HEK293 (cell line): ENCODE results near the gene IL24.

ENCODE experiments used
- CTCF ChIA-PET: fragments of 350-600 bp; formaldehyde crosslinking; extraction: SDS; loops from one replicate; lab custom pipeline; 2021; ENCODE audit warnings: antibody characterized with exemption; lab: Yijun Ruan, JAX
- POLR2A ChIA-PET: fragments of 300-600 bp; formaldehyde crosslinking; extraction: SDS; loops from one replicate; lab custom pipeline; 2020; ENCODE audit warnings: antibody characterized with exemption, inconsistent platforms; lab: Yijun Ruan, JAX
- H3K27ac ChIP-seq: fragments of 200-500 bp; sonication (Bioruptor generic); 2 replicates; pipeline ENCODE4 v1.5.1; 2014; ENCODE audit warnings: low read depth, low read length, control low read depth, inconsistent platforms; ENCODE audit errors: extremely low read depth
- H3K36me3 ChIP-seq, 2 experiments: fragments of 200-500 bp in 1 of 2; sonication (Bioruptor generic) in 1 of 2; 1 replicate in 1 of 2; 2 replicates in 1 of 2; pipeline ENCODE4 v1.5.1; 2014 to 2017; ENCODE audit warnings: inconsistent platforms in 2 of 2, low read length in 2 of 2; ENCODE audit not compliant: control insufficient read depth in 2 of 2, insufficient read depth in 1 of 2
- H3K4me1 ChIP-seq: fragments of 200-500 bp; sonication (Bioruptor generic); 2 replicates; pipeline ENCODE4 v1.5.1; 2014; ENCODE audit warnings: mild to moderate bottlenecking, low read length, inconsistent platforms; ENCODE audit not compliant: control insufficient read depth, insufficient read depth
- H3K4me3 ChIP-seq: 2 replicates; pipeline ENCODE4 v1.5.1; 2011; ENCODE audit warnings: low read depth, mild to moderate bottlenecking, control low read depth, low read length, moderate library complexity
- H3K9me3 ChIP-seq: fragments of 200-500 bp; sonication (Bioruptor generic); 2 replicates; pipeline ENCODE4 v1.5.1; 2014; ENCODE audit warnings: low read depth, low read length, inconsistent platforms; ENCODE audit not compliant: control insufficient read depth, insufficient read depth
- EGR2 ChIP-seq: fragments of 450-650 bp; formaldehyde crosslinking; IDR thresholded peaks from 2 replicates; pipeline ENCODE4 v1.5.1; 2016; ENCODE audit warnings: low read depth, missing biosample characterization, missing genetic modification characterization
- GFI1B ChIP-seq: fragments of 450-650 bp; formaldehyde crosslinking; IDR thresholded peaks from 2 replicates; pipeline ENCODE4 v1.5.1; 2016; ENCODE audit warnings: missing biosample characterization, missing genetic modification characterization
- GLIS2 ChIP-seq: fragments of 450-650 bp; formaldehyde crosslinking; IDR thresholded peaks from 2 replicates; pipeline ENCODE4 v1.5.1; 2016; ENCODE audit warnings: missing biosample characterization, missing genetic modification characterization
- HOXD13 ChIP-seq: sonication (generic); formaldehyde crosslinking; IDR thresholded peaks from 2 replicates; pipeline ENCODE4 v1.8.0; 2022; ENCODE audit warnings: missing genetic modification reagents, borderline replicate concordance
- IKZF3 ChIP-seq: fragments of 450-650 bp; IDR thresholded peaks from 2 replicates; pipeline ENCODE4 v1.5.0; 2018; ENCODE audit warnings: missing biosample characterization, mild to moderate bottlenecking, missing genetic modification characterization, moderate library complexity
- KLF17 ChIP-seq: fragments of 450-650 bp; formaldehyde crosslinking; IDR thresholded peaks from 2 replicates; pipeline ENCODE4 v1.5.1; 2016; ENCODE audit warnings: missing biosample characterization, missing genetic modification characterization
- MYNN ChIP-seq: fragments of 450-650 bp; formaldehyde crosslinking; IDR thresholded peaks from 2 replicates; pipeline ENCODE4 v1.5.1; 2016; ENCODE audit warnings: missing biosample characterization, missing genetic modification characterization, borderline replicate concordance
- SP3 ChIP-seq: fragments of 450-650 bp; formaldehyde crosslinking; IDR thresholded peaks from 2 replicates; pipeline ENCODE4 v1.5.1; 2016; ENCODE audit warnings: missing biosample characterization, missing genetic modification characterization
- YY2 ChIP-seq: fragments of 450-650 bp; formaldehyde crosslinking; IDR thresholded peaks from 2 replicates; pipeline ENCODE4 v1.5.1; 2016; ENCODE audit warnings: missing biosample characterization, missing genetic modification characterization
- ZBTB1 ChIP-seq: fragments of 450-650 bp; formaldehyde crosslinking; IDR thresholded peaks from 2 replicates; pipeline ENCODE4 v1.5.1; 2016; ENCODE audit warnings: missing biosample characterization, missing genetic modification characterization
- ZBTB7A ChIP-seq: fragments of 450-650 bp; formaldehyde crosslinking; IDR thresholded peaks from 2 replicates; pipeline ENCODE4 v1.5.1; 2016; ENCODE audit warnings: low read depth, missing biosample characterization, missing genetic modification characterization
- ZEB2 ChIP-seq: fragments of 450-650 bp; formaldehyde crosslinking; IDR thresholded peaks from 2 replicates; pipeline ENCODE4 v1.5.1; 2016; ENCODE audit warnings: missing biosample characterization, missing genetic modification characterization
- ZFP41 ChIP-seq: fragments of 450-650 bp; formaldehyde crosslinking; IDR thresholded peaks from 2 replicates; pipeline ENCODE4 v1.5.1; 2016; ENCODE audit warnings: missing biosample characterization, missing genetic modification characterization, borderline replicate concordance
- ZNF133 ChIP-seq: fragments of 450-650 bp; formaldehyde crosslinking; IDR thresholded peaks from 2 replicates; pipeline ENCODE4 v1.5.1; 2016; ENCODE audit warnings: missing biosample characterization, missing genetic modification characterization
- ZNF184 ChIP-seq: fragments of 450-650 bp; IDR thresholded peaks from 2 replicates; pipeline ENCODE4 v1.5.1; 2018; ENCODE audit warnings: missing biosample characterization, mild to moderate bottlenecking, missing genetic modification characterization
- ZNF2 ChIP-seq: fragments of 450-650 bp; formaldehyde crosslinking; IDR thresholded peaks from 2 replicates; pipeline ENCODE4 v1.5.1; 2016; ENCODE audit warnings: missing biosample characterization, missing genetic modification characterization
- ZNF23 ChIP-seq: fragments of 450-650 bp; formaldehyde crosslinking; IDR thresholded peaks from 2 replicates; pipeline ENCODE4 v1.5.1; 2016; ENCODE audit warnings: missing biosample characterization, missing genetic modification characterization, borderline replicate concordance
- ZNF292 ChIP-seq: fragments of 450-650 bp; formaldehyde crosslinking; IDR thresholded peaks from 2 replicates; pipeline ENCODE4 v1.5.1; 2016; ENCODE audit warnings: low read depth, missing biosample characterization, missing genetic modification characterization, borderline replicate concordance
- ZNF354C ChIP-seq: fragments of 450-650 bp; formaldehyde crosslinking; IDR thresholded peaks from 2 replicates; pipeline ENCODE4 v1.5.1; 2016; ENCODE audit warnings: missing biosample characterization, missing genetic modification characterization, low read depth, borderline replicate concordance
- ZNF366 ChIP-seq: fragments of 450-650 bp; formaldehyde crosslinking; conservative IDR thresholded peaks from 2 replicates; pipeline ENCODE4 v1.5.1; 2016; ENCODE audit warnings: missing biosample characterization, missing genetic modification characterization
- ZNF394 ChIP-seq: fragments of 450-650 bp; formaldehyde crosslinking; IDR thresholded peaks from 2 replicates; pipeline ENCODE4 v1.5.1; 2016; ENCODE audit warnings: missing biosample characterization, missing genetic modification characterization, mild to moderate bottlenecking, moderate library complexity, borderline replicate concordance
- ZNF501 ChIP-seq: fragments of 450-650 bp; formaldehyde crosslinking; IDR thresholded peaks from 2 replicates; pipeline ENCODE4 v1.5.1; 2016; ENCODE audit warnings: missing biosample characterization, missing genetic modification characterization
- ZNF585B ChIP-seq: fragments of 450-650 bp; formaldehyde crosslinking; IDR thresholded peaks from 2 replicates; pipeline ENCODE4 v1.5.1; 2016; ENCODE audit warnings: missing biosample characterization, missing genetic modification characterization
- ZNF768 ChIP-seq: fragments of 450-650 bp; formaldehyde crosslinking; IDR thresholded peaks from 2 replicates; pipeline ENCODE4 v1.5.1; 2018; ENCODE audit warnings: missing biosample characterization, mild to moderate bottlenecking, missing genetic modification characterization
- ZNF792 ChIP-seq: fragments of 450-650 bp; formaldehyde crosslinking; IDR thresholded peaks from 2 replicates; pipeline ENCODE4 v1.5.1; 2016; ENCODE audit warnings: missing biosample characterization, missing genetic modification characterization
- ZSCAN18 ChIP-seq: fragments of 450-650 bp; formaldehyde crosslinking; IDR thresholded peaks from 2 replicates; pipeline ENCODE4 v1.5.1; 2016; ENCODE audit warnings: missing biosample characterization, missing genetic modification characterization
- ZSCAN5A ChIP-seq: fragments of 450-650 bp; formaldehyde crosslinking; IDR thresholded peaks from 2 replicates; pipeline ENCODE4 v1.5.1; 2016; ENCODE audit warnings: missing biosample characterization, missing genetic modification characterization

IL24 gene

GRCh38 chr1:206886831-206887230, 10.4 kb upstream of the IL24 start:
- no peaks in the 10 kb centered on the region for H3K9me3 ChIP-seq
- no peak overlapping the region for H3K4me3 ChIP-seq
- no peaks in the 10 kb centered on the region for H3K36me3 ChIP-seq
- POLR2A ChIA-PET, result no interaction called here
- no peak overlapping the region for H3K27ac ChIP-seq
- TF ChIP-seq ZFP41 (tag by site-specific recombination) (no peak), ZNF501 (no peak), ZNF585B (tag by site-specific recombination) (no peak), ZNF2 (tag by site-specific recombination) (no peak), ZNF354C (no peak), ZNF23 (no peak), YY2 (no peak), ZNF184 (tag by site-specific recombination) (no peak), ZBTB7A (tag by site-specific recombination) (no peak), ZEB2 (tag by site-specific recombination) (no peak), ZSCAN5A (tag by site-specific recombination) (no peak), HOXD13 (no peak), MYNN (tag by site-specific recombination) (no peak), ZNF292 (no peak), ZNF792 (tag by site-specific recombination) (no peak), ZNF366 (no peak), GLIS2 (tag by site-specific recombination) (no peak), SP3 (tag by site-specific recombination) (no peak), EGR2 (tag by site-specific recombination) (no peak)
- H3K4me1 ChIP-seq, result no peaks in the 10 kb centered on the region
- CTCF ChIA-PET, result interaction anchor here (0.6 to 1.0 kb wide), 2 partner anchors 22 to 78 kb away, joined by 3 to 5 read pairs; partner anchors contain the start of gene IL20

GRCh38 chr1:206887701-206888100, 9.5 kb upstream of the IL24 start:
- POLR2A ChIA-PET, result no interaction called here
- Histone ChIP-seq H3K4me1 (no peaks in the 10 kb centered on the region), H3K27ac (no peak overlapping the region), H3K4me3 (no peak overlapping the region), H3K36me3 (no peaks in the 10 kb centered on the region), H3K9me3 (no peaks in the 10 kb centered on the region)
- TF ChIP-seq ZNF394 (tag by site-specific recombination), result no peak
- TF ChIP-seq, all 188 proteins: peak for 0
- CTCF ChIA-PET, result interaction anchor here (1.1 to 1.2 kb wide), 2 partner anchors 13 to 31 kb away, joined by 3 to 4 read pairs; no protein-coding TSS in a partner anchor

- Histone ChIP-seq H3K27ac (no peak overlapping the region), H3K9me3 (no peaks in the 10 kb centered on the region), H3K4me3 (no peak overlapping the region), H3K36me3 (no peaks in the 10 kb centered on the region), H3K4me1 (no peaks in the 10 kb centered on the region; the same call in 1 of the 2 replicates)
- POLR2A ChIA-PET, result no interaction called here
- TF ChIP-seq GFI1B (tag by site-specific recombination) (no peak), ZSCAN18 (tag by site-specific recombination) (no peak), KLF17 (tag by site-specific recombination) (no peak), ZNF768 (tag by site-specific recombination) (no peak), ZBTB1 (no peak), ZNF133 (no peak), IKZF3 (tag by site-specific recombination) (no peak)
- CTCF ChIA-PET, result interaction anchor here (1.2 kb wide), 1 partner anchor 81 kb away, joined by 3 read pairs; no protein-coding TSS in a partner anchor
Observed at GRCh38 chr1:206890125-206891060, 6.8 kb upstream of the IL24 start.
